K562 (cell line): ENCODE results near the gene VTN. TPM values are rescaled to one million over a fixed set of nuclear protein-coding genes. Genes with fewer than 3 reads are reported as not detected.
A peak's percentile ranks its signal among the peaks of the same experiment; 100 is the strongest.

Experiments
- ATAC-seq: fragments of 200-7000 bp; cut with Tn5 transposase; 3 replicates; pipeline ENCODE4 v1.9.1; 2020; ENCODE audit warnings: moderate library complexity
- BruUV-seq: library from RNA; stranded (reverse); fragments of 400-500 nt; replicated peaks from 2 replicates; lab custom pipeline; 2021; lab: Mats Ljungman, UMichigan
- CTCF ChIA-PET: fragments of 300-600 bp; formaldehyde crosslinking; extraction: SDS; loops from one replicate; lab custom pipeline; 2021; ENCODE audit warnings: low intra/inter-chr PET ratio; lab: Yijun Ruan, JAX
- POLR2A ChIA-PET: fragments of 300-600, 350-650 bp; sonication (Branson Sonifier 250); formaldehyde crosslinking; extraction: SDS; loops from one replicate; lab custom pipeline; 2021; ENCODE audit warnings: antibody characterized with exemption, inconsistent platforms; lab: Yijun Ruan, JAX
- DNase-seq, 4 experiments: peaks; one replicate each; pipeline versions ENCODE4 v3.0.0 to v3.0.0-alpha.2; 2011 to 2018; ENCODE audit warnings: low spot score in 3 of 4, mixed read lengths in 3 of 4; ENCODE audit errors: extremely low read depth in 1 of 4
- FAIRE-seq: peaks from 2 replicates; lab custom pipeline; 2011; peaks lifted over from hg19 to GRCh38; lab: Jason Lieb, UNC
- H2AFZ ChIP-seq: 2 replicates; pipeline ENCODE4 v1.6.0; 2011; ENCODE audit warnings: low read depth, low read length, control low read depth, inconsistent platforms
- H3K27ac ChIP-seq: fragments of 200-600 bp; 3 replicates; pipeline ENCODE4 v1.8.0; 2011; ENCODE audit warnings: low read depth, mild to moderate bottlenecking, control low read depth, inconsistent platforms, low read length, moderate library complexity, mixed read lengths; ENCODE audit errors: extremely low read depth
- H3K27me3 ChIP-seq, 2 experiments: fragments of 300-600 bp in 1 of 2; 2 replicates in 1 of 2; 3 replicates in 1 of 2; pipeline versions ENCODE4 v1.6.0 to v1.8.0; 2011; ENCODE audit warnings: inconsistent platforms in 2 of 2, low read length in 2 of 2, mild to moderate bottlenecking in 1 of 2, mixed read lengths in 1 of 2, moderate library complexity in 1 of 2; ENCODE audit not compliant: control insufficient read depth in 2 of 2, insufficient read depth in 2 of 2
- H3K36me3 ChIP-seq: fragments of 300-600 bp; 3 replicates; pipeline ENCODE4 v1.8.0; 2011; ENCODE audit warnings: mild to moderate bottlenecking, low read length, inconsistent platforms; ENCODE audit not compliant: control insufficient read depth, insufficient read depth
- H3K4me1 ChIP-seq, 2 experiments: fragments of 200-600 bp in 1 of 2; replicated peaks in 1 of 2; 2 replicates in 1 of 2; 3 replicates in 1 of 2; pipeline versions ENCODE4 v1.5.1 to v1.8.0; 2011; ENCODE audit warnings: inconsistent platforms in 2 of 2, low read length in 2 of 2, mild to moderate bottlenecking in 1 of 2, mixed read lengths in 1 of 2, moderate library complexity in 1 of 2; ENCODE audit not compliant: control insufficient read depth in 2 of 2, insufficient read depth in 2 of 2
- H3K4me2 ChIP-seq: 2 replicates; pipeline ENCODE4 v1.6.1; 2011; ENCODE audit warnings: low read length, control low read depth, inconsistent platforms, mixed read lengths; ENCODE audit not compliant: insufficient read depth
- H3K4me3 ChIP-seq: fragments of 200-600 bp; sonication (generic), shearing (Covaris generic); 2 replicates; pipeline ENCODE4 v1.5.1; 2016; ENCODE audit warnings: control low read depth, inconsistent platforms
- H3K79me2 ChIP-seq: fragments of 200-600 bp; 3 replicates; pipeline ENCODE4 v1.8.0; 2011; ENCODE audit warnings: low read length, inconsistent platforms; ENCODE audit not compliant: control insufficient read depth, insufficient read depth
- H3K9ac ChIP-seq, 2 experiments: 2 replicates each; pipeline versions ENCODE4 v1.6.0 to v1.6.1; 2011; ENCODE audit warnings: low read depth in 2 of 2, low read length in 2 of 2, control low read depth in 1 of 2, inconsistent platforms in 1 of 2, mild to moderate bottlenecking in 1 of 2, mixed read lengths in 1 of 2; ENCODE audit not compliant: insufficient read depth in 1 of 2
- H3K9me1 ChIP-seq: one replicate; pipeline ENCODE4 v1.6.0; 2011; ENCODE audit warnings: inconsistent platforms, mild to moderate bottlenecking, low read length, moderate library complexity; ENCODE audit not compliant: control insufficient read depth, insufficient read depth
- H3K9me3 ChIP-seq: replicated peaks from 2 replicates; pipeline ENCODE4 v1.5.1; 2011; ENCODE audit warnings: low read depth, low read length, inconsistent platforms; ENCODE audit not compliant: control insufficient read depth, insufficient read depth
- H4K20me1 ChIP-seq: replicated peaks from 2 replicates; pipeline ENCODE4 v1.6.1; 2011; ENCODE audit warnings: low read length, inconsistent platforms, mixed read lengths; ENCODE audit not compliant: control insufficient read depth, insufficient read depth
- CCAR2 ChIP-seq: fragments of 200-400 bp; formaldehyde crosslinking; IDR thresholded peaks from 2 replicates; pipeline ENCODE4 v1.6.1; 2017; ENCODE audit warnings: mild to moderate bottlenecking, low read depth, low read length
- CREB1 ChIP-seq, 2 experiments: sonication (generic) in 1 of 2; formaldehyde crosslinking in 1 of 2; IDR thresholded peaks; 2 replicates each; pipeline versions ENCODE4 v1.6.1 to v1.8.0; 2012 to 2022; ENCODE audit warnings: inconsistent platforms in 1 of 2, mild to moderate bottlenecking in 1 of 2, missing genetic modification reagents in 1 of 2, moderate library complexity in 1 of 2
- ELF1 ChIP-seq: fragments of 200-800 bp; sonication (Bioruptor generic); IDR thresholded peaks from 2 replicates; pipeline ENCODE4 v1.6.1; 2016; ENCODE audit warnings: missing genetic modification characterization, missing compliant biosample characterization
- HMG20B ChIP-seq: fragments of 250-450 bp; sonication (Bioruptor Pico); IDR thresholded peaks from 2 replicates; pipeline ENCODE4 v1.5.0; 2021; ENCODE audit warnings: mild to moderate bottlenecking
- ILF3 ChIP-seq: fragments of 450-650 bp; IDR thresholded peaks from 2 replicates; pipeline ENCODE4 v1.6.1; 2018; ENCODE audit warnings: antibody characterized with exemption, mild to moderate bottlenecking, moderate library complexity, borderline replicate concordance
- ILK ChIP-seq: fragments of 450-650 bp; IDR thresholded peaks from 2 replicates; pipeline ENCODE4 v1.6.1; 2016; ENCODE audit warnings: missing genetic modification characterization, low read depth, mild to moderate bottlenecking, missing compliant biosample characterization, moderate library complexity, borderline replicate concordance
- MCM7 ChIP-seq, 2 experiments: fragments of 450-650 bp; IDR thresholded peaks; 2 replicates each; pipeline ENCODE4 v1.6.1; 2016 to 2018
- MED1 ChIP-seq: sonication (generic); formaldehyde crosslinking; IDR thresholded peaks from 2 replicates; pipeline ENCODE4 v1.8.1; 2023; ENCODE audit warnings: missing genetic modification reagents, borderline replicate concordance
- PHF21A ChIP-seq: fragments of 450-650 bp; IDR thresholded peaks from 2 replicates; pipeline ENCODE4 v1.6.1; 2017; ENCODE audit warnings: low read depth, borderline replicate concordance
- RAD51 ChIP-seq: fragments of 450-650 bp; IDR thresholded peaks from 2 replicates; pipeline ENCODE4 v1.7.1; 2016; ENCODE audit warnings: low read depth, mild to moderate bottlenecking, borderline replicate concordance
- RBM15 ChIP-seq: fragments of 200-400 bp; formaldehyde crosslinking; IDR thresholded peaks from 2 replicates; pipeline ENCODE4 v1.6.1; 2018; ENCODE audit warnings: mild to moderate bottlenecking, low read length, moderate library complexity; ENCODE audit not compliant: insufficient read depth
- U2AF1 ChIP-seq: fragments of 200-400 bp; formaldehyde crosslinking; optimal IDR thresholded peaks from 2 replicates; pipeline ENCODE3; 2017; ENCODE audit warnings: mild to moderate bottlenecking, low read depth, low read length, moderate library complexity
- ZNF764 ChIP-seq: fragments of 250-450 bp; sonication (Bioruptor Pico); IDR thresholded peaks from 2 replicates; pipeline ENCODE4 v1.4.0; 2020; ENCODE audit warnings: low read depth, mild to moderate bottlenecking, moderate library complexity
- WGBS: fragments of 100-300 bp; shearing (Covaris generic); methylation state at CpG from one replicate; pipeline ENCODE4 v1.1.6; 2016; ENCODE audit warnings: low coverage, mixed read lengths; ENCODE audit not compliant: insufficient coverage; ENCODE audit errors: missing lambda C conversion rate; 5-methylcytosine and 5-hydroxymethylcytosine counted together
- in situ Hi-C: fragments of 300-500 bp; cut with MboI; formaldehyde crosslinking; loops from 4 replicates; pipeline ENCODE4 v1.15.0; 2018; ENCODE audit warnings: inconsistent platforms, mixed read lengths
- intact Hi-C: fragments of 100-400 bp; cut with micrococcal nuclease; formaldehyde crosslinking; loops from 2 replicates; pipeline ENCODE4 v1.14.2; 2022
- polyA plus RNA-seq, 8 experiments: library from polyadenylated mRNA; depleted of rRNA in 4 of 8; stranded (reverse) in 5 of 8; unstranded in 3 of 8; fragments of >200 nt; fragmentation: Nextera tagmentation in 2 of 8; fragmentation: Illumina TruSeq in 1 of 8; extraction: Ambion mirVana in 2 of 8; extraction: Trizol in 1 of 8; gene quantifications; 2 replicates each; pipeline versions ENCODE4 v1.2.1 to v1.2.3, GENCODE V29; 2011 to 2014; ENCODE audit warnings: inconsistent platforms in 1 of 8, missing spikeins in 1 of 8
- total RNA-seq, 7 experiments: library from RNA; depleted of rRNA in 6 of 7; stranded (reverse); fragments of >200 nt in 6 of 7; fragmentation: Illumina TruSeq in 2 of 7; extraction: Trizol in 2 of 7; gene quantifications; 2 replicates each; pipeline versions ENCODE4 v1.2.1 to v1.2.3, GENCODE V29; 2011 to 2021; ENCODE audit warnings: low replicate concordance in 1 of 7
- TF ChIP-seq, protein P1 (sequence below), 2 experiments: fragments of 250-450 bp in 1 of 2; fragments of 450-650 bp in 1 of 2; sonication (Bioruptor Pico) in 1 of 2; IDR thresholded peaks; 2 replicates each; pipeline versions ENCODE4 v1.6.1 to v1.8.0; 2016 to 2021; ENCODE audit warnings: mild to moderate bottlenecking in 2 of 2, moderate library complexity in 2 of 2, missing compliant biosample characterization in 1 of 2, missing genetic modification characterization in 1 of 2
- TF ChIP-seq, protein P2 (sequence below): fragments of 250-450 bp; sonication (Bioruptor Pico); IDR thresholded peaks from 2 replicates; pipeline ENCODE4 v1.4.0; 2020; ENCODE audit warnings: mild to moderate bottlenecking, moderate library complexity, borderline replicate concordance
- TF ChIP-seq, protein P3 (sequence below): fragments of 450-650 bp; IDR thresholded peaks from 2 replicates; pipeline ENCODE4 v1.7.0; 2016; ENCODE audit warnings: borderline replicate concordance
- TF ChIP-seq, protein P4 (sequence below): fragments of 250-450 bp; sonication (Bioruptor Pico); IDR thresholded peaks from 2 replicates; pipeline ENCODE4 v1.6.1; 2021; ENCODE audit warnings: mild to moderate bottlenecking

VTN gene
- total and polyA plus RNA-seq, 9 of the 15 experiments (the other 6 are each of a cell fraction or from before 2014, with no cell fraction given), result 0.13 to 1.0 (median 0.29) TPM; not detected in 1

DNA sequence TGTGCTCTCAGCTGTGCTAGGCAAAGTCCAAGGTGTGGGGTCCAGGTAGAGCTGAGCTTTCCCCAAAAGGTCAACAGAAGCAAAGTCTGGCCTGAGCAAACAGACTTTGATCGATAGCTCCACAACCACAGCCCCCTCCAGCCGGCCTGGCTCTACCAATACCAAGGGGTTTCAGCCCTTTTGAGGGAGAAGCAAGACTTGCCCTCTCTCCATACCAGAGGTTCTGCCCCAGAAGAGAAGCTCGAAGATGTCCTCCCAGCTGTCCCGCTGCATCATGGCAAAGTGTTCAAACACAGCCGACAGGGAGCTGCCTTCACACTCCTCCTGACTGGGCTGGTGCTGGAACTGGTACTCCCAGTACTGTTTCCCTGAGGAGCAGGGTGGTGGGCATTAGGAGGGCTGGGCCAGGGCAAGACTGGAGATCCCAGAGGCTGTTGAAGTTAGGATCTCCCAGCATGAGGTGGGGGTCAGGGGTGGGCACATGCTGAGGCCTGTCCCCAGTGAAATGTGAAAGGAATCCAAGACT lies 1.7 kb downstream of the VTN start:
- POLR2A ChIA-PET, result interaction anchor here (3.4 kb wide), 1 partner anchor 10 kb away, joined by 31 read pairs; the partner anchor contains the start of gene POLDIP2
- peaks cover 16 to 45% of the 10 kb centered on the region in 2 experiments for H3K4me1 ChIP-seq
- H3K9ac ChIP-seq, result 0 out of 4 replicates have a peak overlapping the region, but pooled peaks of 1 of the 2 experiments have one; percentile 20
- TF ChIP-seq U2AF1 (no peak), MCM7 (IDR thresholded peaks at IDR 0.05) (no peak), ZNF764 (no peak), CCAR2 (no peak), RBM15 (no peak), ILF3 (no peak), CREB1 (IDR thresholded peaks at IDR 0.05) (no peak), CREB1 (CRISPR knock-in tag; IDR thresholded peaks at IDR 0.05) (no peak), RAD51 (no peak), MED1 (CRISPR knock-in tag) (no peak), HMG20B (no peak), ELF1 (tag) (no peak), ILK (no peak), PHF21A (no peak)
- TF ChIP-seq, protein P1, sequence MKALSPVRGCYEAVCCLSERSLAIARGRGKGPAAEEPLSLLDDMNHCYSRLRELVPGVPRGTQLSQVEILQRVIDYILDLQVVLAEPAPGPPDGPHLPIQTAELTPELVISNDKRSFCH (CRISPR knock-in tag; IDR thresholded peaks at IDR 0.05), result no peak
- TF ChIP-seq, protein P1 (tag; IDR thresholded peaks at IDR 0.05), result no peak
- TF ChIP-seq, protein P2, sequence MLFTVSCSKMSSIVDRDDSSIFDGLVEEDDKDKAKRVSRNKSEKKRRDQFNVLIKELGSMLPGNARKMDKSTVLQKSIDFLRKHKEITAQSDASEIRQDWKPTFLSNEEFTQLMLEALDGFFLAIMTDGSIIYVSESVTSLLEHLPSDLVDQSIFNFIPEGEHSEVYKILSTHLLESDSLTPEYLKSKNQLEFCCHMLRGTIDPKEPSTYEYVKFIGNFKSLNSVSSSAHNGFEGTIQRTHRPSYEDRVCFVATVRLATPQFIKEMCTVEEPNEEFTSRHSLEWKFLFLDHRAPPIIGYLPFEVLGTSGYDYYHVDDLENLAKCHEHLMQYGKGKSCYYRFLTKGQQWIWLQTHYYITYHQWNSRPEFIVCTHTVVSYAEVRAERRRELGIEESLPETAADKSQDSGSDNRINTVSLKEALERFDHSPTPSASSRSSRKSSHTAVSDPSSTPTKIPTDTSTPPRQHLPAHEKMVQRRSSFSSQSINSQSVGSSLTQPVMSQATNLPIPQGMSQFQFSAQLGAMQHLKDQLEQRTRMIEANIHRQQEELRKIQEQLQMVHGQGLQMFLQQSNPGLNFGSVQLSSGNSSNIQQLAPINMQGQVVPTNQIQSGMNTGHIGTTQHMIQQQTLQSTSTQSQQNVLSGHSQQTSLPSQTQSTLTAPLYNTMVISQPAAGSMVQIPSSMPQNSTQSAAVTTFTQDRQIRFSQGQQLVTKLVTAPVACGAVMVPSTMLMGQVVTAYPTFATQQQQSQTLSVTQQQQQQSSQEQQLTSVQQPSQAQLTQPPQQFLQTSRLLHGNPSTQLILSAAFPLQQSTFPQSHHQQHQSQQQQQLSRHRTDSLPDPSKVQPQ (CRISPR knock-in tag), result no peak
- TF ChIP-seq, protein P3, sequence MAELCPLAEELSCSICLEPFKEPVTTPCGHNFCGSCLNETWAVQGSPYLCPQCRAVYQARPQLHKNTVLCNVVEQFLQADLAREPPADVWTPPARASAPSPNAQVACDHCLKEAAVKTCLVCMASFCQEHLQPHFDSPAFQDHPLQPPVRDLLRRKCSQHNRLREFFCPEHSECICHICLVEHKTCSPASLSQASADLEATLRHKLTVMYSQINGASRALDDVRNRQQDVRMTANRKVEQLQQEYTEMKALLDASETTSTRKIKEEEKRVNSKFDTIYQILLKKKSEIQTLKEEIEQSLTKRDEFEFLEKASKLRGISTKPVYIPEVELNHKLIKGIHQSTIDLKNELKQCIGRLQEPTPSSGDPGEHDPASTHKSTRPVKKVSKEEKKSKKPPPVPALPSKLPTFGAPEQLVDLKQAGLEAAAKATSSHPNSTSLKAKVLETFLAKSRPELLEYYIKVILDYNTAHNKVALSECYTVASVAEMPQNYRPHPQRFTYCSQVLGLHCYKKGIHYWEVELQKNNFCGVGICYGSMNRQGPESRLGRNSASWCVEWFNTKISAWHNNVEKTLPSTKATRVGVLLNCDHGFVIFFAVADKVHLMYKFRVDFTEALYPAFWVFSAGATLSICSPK, result no peak
- TF ChIP-seq, protein P4, sequence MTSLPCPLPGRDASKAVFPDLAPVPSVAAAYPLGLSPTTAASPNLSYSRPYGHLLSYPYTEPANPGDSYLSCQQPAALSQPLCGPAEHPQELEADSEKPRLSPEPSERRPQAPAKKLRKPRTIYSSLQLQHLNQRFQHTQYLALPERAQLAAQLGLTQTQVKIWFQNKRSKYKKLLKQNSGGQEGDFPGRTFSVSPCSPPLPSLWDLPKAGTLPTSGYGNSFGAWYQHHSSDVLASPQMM (CRISPR knock-in tag), result no peak

More for the DNA sequence above, 1.7 kb downstream of the VTN start:
- 57% methylated on average over 5 of the region's 5 CpGs for WGBS
- ATAC-seq (no peak), DNase-seq (no peak), FAIRE-seq (no peak)
- Histone ChIP-seq H4K20me1 (peaks cover 14% of the 10 kb centered on the region), H3K27ac (no peak overlapping the region), H3K79me2 (no peaks in the 10 kb centered on the region), H2AFZ (no peak overlapping the region), H3K4me2 (no peak overlapping the region), H3K9me1 (peaks cover 5% of the 10 kb centered on the region), H3K9me3 (no peaks in the 10 kb centered on the region), H3K4me3 (no peak overlapping the region), H3K27me3 (peaks cover 0 to 4% of the 10 kb centered on the region in 2 experiments; a peak in 1 of 5 replicates), H3K36me3 (peaks cover 10% of the 10 kb centered on the region; the same call in 1 of the 3 replicates)
- intact Hi-C loops (no loop called here), in situ Hi-C loops (no loop called here)
- CTCF ChIA-PET, result no interaction called here
- BruUV-seq, result no TSS peak
